Measurements from ENCODE around the gene ATF5. TPM values are rescaled to one million over a fixed set of nuclear protein-coding genes. Genes with fewer than 3 reads are reported as not detected.
"Not testable (repeated sequence)": the region's sequence is repeated elsewhere in the genome, so short reads cannot be mapped to it uniquely, and the experiment has no call there.

ATF5 gene
- total RNA-seq, 1 donor from 2014 or later: 35.5 TPM

DNA sequence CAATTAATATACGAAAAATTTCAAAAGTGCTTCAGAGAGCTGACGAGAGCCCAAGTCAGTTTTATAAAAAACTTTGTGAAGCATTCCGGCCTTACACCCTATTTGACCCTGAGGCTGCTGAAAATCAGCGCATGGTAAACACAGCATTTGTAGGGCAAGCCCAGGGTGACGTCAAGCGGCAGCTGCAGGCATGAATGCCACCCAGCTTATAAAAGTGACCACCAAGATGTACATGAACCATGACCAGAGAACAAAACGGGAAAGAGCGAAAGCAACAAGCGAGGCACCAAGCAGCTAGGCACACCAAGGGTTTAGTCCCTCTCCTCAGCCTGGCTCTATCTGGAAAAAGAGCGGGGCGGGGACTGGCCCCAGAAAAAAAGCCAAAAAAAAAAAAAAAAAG is 25.9 kb downstream of the ATF5 start:
- no peak overlapping the region for H3K4me3 Mint-ChIP-seq (ENCODE audit: unreplicated experiment)
- H3K27ac Mint-ChIP-seq (ENCODE audit: unreplicated experiment): no peak overlapping the region

DNA sequence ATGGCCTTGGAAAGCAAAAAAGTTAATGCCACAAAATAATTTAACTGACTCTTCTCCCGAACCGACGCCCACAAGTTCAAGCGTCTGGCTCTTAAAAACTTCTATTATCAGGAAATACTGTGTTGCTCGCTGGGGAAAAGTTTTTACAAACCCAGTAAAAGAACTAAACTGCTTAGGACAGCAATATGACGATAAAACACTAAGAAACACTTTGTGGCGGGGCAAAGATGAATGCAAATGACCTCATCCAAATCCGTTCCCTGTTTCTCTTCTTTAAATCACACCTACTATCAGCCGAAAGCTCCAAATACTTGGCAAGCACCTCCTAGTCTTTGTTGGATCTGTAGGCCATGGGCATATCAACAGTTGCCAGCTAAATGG is 27.1 kb downstream of the ATF5 start:
- H3K4me1 Mint-ChIP-seq (ENCODE audit: low read depth, unreplicated experiment): no peaks in the 10 kb centered on the region
- Histone ChIP-seq H4K20me1 (ENCODE audit: insufficient read depth, low read length) (no peaks in the 10 kb centered on the region), H2AFZ (ENCODE audit: low read depth, low read length) (no peak overlapping the region), H3K9me3 (ENCODE audit: insufficient read depth, low read depth, low read length) (no peaks in the 10 kb centered on the region), H3K4me3 (ENCODE audit: insufficient read depth, low read depth, low read length) (no peak overlapping the region), H3K4me2 (ENCODE audit: low read length) (no peak overlapping the region), H3K4me1 (ENCODE audit: insufficient read depth, low read length) (no peaks in the 10 kb centered on the region), H3K36me3 (ENCODE audit: insufficient read depth, low read length) (no peaks in the 10 kb centered on the region), H3K79me2 (ENCODE audit: insufficient read depth, low read length) (no peaks in the 10 kb centered on the region), H3K9ac (ENCODE audit: low read length) (no peak overlapping the region), H3K27me3 (ENCODE audit: insufficient read depth, low read length) (peaks cover 3% of the 10 kb centered on the region), H3K27ac (ENCODE audit: low read depth, low read length) (no peak overlapping the region)
- H3K4me3 Mint-ChIP-seq (ENCODE audit: unreplicated experiment): no peak overlapping the region
- FAIRE-seq: no peak
- H3K9me3 Mint-ChIP-seq (ENCODE audit: unreplicated experiment): peaks cover 7% of the 10 kb centered on the region
- TF ChIP-seq, protein P1, sequence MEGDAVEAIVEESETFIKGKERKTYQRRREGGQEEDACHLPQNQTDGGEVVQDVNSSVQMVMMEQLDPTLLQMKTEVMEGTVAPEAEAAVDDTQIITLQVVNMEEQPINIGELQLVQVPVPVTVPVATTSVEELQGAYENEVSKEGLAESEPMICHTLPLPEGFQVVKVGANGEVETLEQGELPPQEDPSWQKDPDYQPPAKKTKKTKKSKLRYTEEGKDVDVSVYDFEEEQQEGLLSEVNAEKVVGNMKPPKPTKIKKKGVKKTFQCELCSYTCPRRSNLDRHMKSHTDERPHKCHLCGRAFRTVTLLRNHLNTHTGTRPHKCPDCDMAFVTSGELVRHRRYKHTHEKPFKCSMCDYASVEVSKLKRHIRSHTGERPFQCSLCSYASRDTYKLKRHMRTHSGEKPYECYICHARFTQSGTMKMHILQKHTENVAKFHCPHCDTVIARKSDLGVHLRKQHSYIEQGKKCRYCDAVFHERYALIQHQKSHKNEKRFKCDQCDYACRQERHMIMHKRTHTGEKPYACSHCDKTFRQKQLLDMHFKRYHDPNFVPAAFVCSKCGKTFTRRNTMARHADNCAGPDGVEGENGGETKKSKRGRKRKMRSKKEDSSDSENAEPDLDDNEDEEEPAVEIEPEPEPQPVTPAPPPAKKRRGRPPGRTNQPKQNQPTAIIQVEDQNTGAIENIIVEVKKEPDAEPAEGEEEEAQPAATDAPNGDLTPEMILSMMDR (IDR thresholded peaks at IDR 0.05; ENCODE audit: insufficient read depth, low read depth, low read length): no peak
- TF ChIP-seq EZH2 (IDR thresholded peaks at IDR 0.05; ENCODE audit: insufficient read depth, low read length): no peak
- no peaks in the 10 kb centered on the region for H3K36me3 Mint-ChIP-seq (ENCODE audit: low read depth, unreplicated experiment)
- no peak for DNase-seq (ENCODE audit: low read depth)
- peaks cover 5% of the 10 kb centered on the region for H3K27me3 Mint-ChIP-seq (ENCODE audit: low read depth, unreplicated experiment)
- H3K27ac Mint-ChIP-seq (ENCODE audit: unreplicated experiment): no peak overlapping the region

More for the DNA sequence above, 25.9 kb downstream of the ATF5 start:
- TF ChIP-seq EZH2 (IDR thresholded peaks at IDR 0.05; ENCODE audit: insufficient read depth, low read length): no peak
- TF ChIP-seq, protein P1 (IDR thresholded peaks at IDR 0.05; ENCODE audit: insufficient read depth, low read depth, low read length): no peak
- Histone ChIP-seq H3K27me3 (ENCODE audit: insufficient read depth, low read length) (peaks cover 3% of the 10 kb centered on the region), H3K27ac (ENCODE audit: low read depth, low read length) (no peak overlapping the region), H4K20me1 (ENCODE audit: insufficient read depth, low read length) (no peaks in the 10 kb centered on the region), H2AFZ (ENCODE audit: low read depth, low read length) (no peak overlapping the region), H3K9ac (ENCODE audit: low read length) (no peak overlapping the region), H3K4me3 (ENCODE audit: insufficient read depth, low read depth, low read length) (no peak overlapping the region), H3K36me3 (ENCODE audit: insufficient read depth, low read length) (no peaks in the 10 kb centered on the region), H3K9me3 (ENCODE audit: insufficient read depth, low read depth, low read length) (no peaks in the 10 kb centered on the region), H3K4me1 (ENCODE audit: insufficient read depth, low read length) (no peaks in the 10 kb centered on the region), H3K79me2 (ENCODE audit: insufficient read depth, low read length) (no peaks in the 10 kb centered on the region), H3K4me2 (ENCODE audit: low read length) (no peak overlapping the region)
- Mint-ChIP-seq H3K36me3 (ENCODE audit: low read depth, unreplicated experiment) (no peaks in the 10 kb centered on the region), H3K9me3 (ENCODE audit: unreplicated experiment) (peaks cover 9% of the 10 kb centered on the region), H3K27me3 (ENCODE audit: low read depth, unreplicated experiment) (peaks cover 9% of the 10 kb centered on the region), H3K4me1 (ENCODE audit: low read depth, unreplicated experiment) (no peaks in the 10 kb centered on the region)
- no peak for FAIRE-seq
- no peak for DNase-seq (ENCODE audit: low read depth)

DNA sequence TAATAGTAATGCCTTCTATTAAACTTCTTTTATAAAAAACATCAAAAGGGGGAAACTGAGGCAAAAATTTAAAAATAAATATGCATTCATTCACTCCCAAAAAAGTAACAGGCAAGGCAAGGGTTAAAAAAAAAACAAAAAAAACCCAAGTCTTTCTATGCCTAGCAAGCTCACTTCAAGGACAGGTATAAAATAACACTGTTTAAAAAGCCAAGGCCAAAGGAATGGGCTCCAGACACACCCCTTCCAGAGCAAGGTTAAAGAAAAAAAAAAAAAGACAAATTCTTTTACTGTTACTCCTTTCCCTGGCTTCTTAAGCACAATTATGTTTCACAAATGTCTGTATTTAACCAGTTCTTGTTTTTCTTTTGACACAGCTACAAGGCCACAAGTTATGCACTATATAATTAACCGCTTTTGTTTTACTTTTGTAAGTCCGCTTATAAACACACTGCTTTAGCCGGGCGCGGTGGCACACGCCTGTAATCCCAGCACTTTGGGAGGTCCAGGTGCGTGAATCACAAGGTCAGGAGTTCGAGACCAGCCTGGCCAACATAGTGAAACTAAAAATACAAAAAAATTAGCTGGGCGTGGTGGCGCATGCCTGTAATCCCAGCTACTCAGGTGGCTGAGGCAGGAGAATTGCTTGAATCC is 28.4 kb downstream of the ATF5 start:
- H3K4me2 ChIP-seq (ENCODE audit: low read length): no peak overlapping the region
- H3K27ac ChIP-seq (ENCODE audit: low read depth, low read length): no peak overlapping the region
- H3K36me3 Mint-ChIP-seq (ENCODE audit: low read depth, unreplicated experiment): no peaks in the 10 kb centered on the region
- no peaks in the 10 kb centered on the region for H4K20me1 ChIP-seq (ENCODE audit: insufficient read depth, low read length)
- no peak overlapping the region for H2AFZ ChIP-seq (ENCODE audit: low read depth, low read length)
- no peaks in the 10 kb centered on the region for H3K9me3 ChIP-seq (ENCODE audit: insufficient read depth, low read depth, low read length)
- no peak overlapping the region for H3K4me3 Mint-ChIP-seq (ENCODE audit: unreplicated experiment)
- H3K9me3 Mint-ChIP-seq (ENCODE audit: unreplicated experiment): peaks cover 3% of the 10 kb centered on the region
- H3K4me1 Mint-ChIP-seq (ENCODE audit: low read depth, unreplicated experiment): no peaks in the 10 kb centered on the region
- H3K4me1 ChIP-seq (ENCODE audit: insufficient read depth, low read length): no peaks in the 10 kb centered on the region
- H3K27me3 Mint-ChIP-seq (ENCODE audit: low read depth, unreplicated experiment): peaks cover 8% of the 10 kb centered on the region
- FAIRE-seq: no peak
- DNase-seq (ENCODE audit: low read depth): no peak
- no peaks in the 10 kb centered on the region for H3K36me3 ChIP-seq (ENCODE audit: insufficient read depth, low read length)
- TF ChIP-seq, protein P1 (IDR thresholded peaks at IDR 0.05; ENCODE audit: insufficient read depth, low read depth, low read length): no peak
- no peak for TF ChIP-seq EZH2 (IDR thresholded peaks at IDR 0.05; ENCODE audit: insufficient read depth, low read length)
- H3K27me3 ChIP-seq (ENCODE audit: insufficient read depth, low read length): peaks cover 3% of the 10 kb centered on the region
- no peak overlapping the region for H3K27ac Mint-ChIP-seq (ENCODE audit: unreplicated experiment)
- H3K79me2 ChIP-seq (ENCODE audit: insufficient read depth, low read length): no peaks in the 10 kb centered on the region
- no peak overlapping the region for H3K9ac ChIP-seq (ENCODE audit: low read length)
- H3K4me3 ChIP-seq (ENCODE audit: insufficient read depth, low read depth, low read length): no peak overlapping the region

DNA sequence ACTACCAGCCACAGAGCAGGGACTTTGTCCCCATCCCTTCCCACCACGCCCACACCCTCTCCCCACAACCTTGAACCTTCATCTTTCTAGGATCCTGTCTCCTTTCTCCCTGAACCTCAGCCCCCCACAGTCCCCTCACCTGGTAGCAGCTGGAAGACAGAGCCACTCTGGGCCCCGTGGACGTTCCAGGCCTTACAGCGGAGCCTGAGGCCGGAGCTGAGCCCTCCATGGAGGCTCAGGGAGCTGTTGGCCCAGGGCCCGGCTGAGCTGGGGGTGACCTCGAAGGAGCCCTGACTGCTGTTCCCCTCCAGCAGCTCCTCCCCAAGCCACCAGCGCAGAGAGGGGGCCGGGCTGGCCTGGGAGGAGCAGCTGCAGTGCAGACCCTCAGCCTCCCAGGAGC is 29.1 kb downstream of the ATF5 start:
- H3K4me3 ChIP-seq (ENCODE audit: insufficient read depth, low read depth, low read length); H3K36me3 Mint-ChIP-seq (ENCODE audit: low read depth, unreplicated experiment); H3K27ac ChIP-seq (ENCODE audit: low read depth, low read length); H3K4me1 Mint-ChIP-seq (ENCODE audit: low read depth, unreplicated experiment); H3K9ac ChIP-seq (ENCODE audit: low read length); H3K27ac Mint-ChIP-seq (ENCODE audit: unreplicated experiment); H3K4me3 Mint-ChIP-seq (ENCODE audit: unreplicated experiment); H4K20me1 ChIP-seq (ENCODE audit: insufficient read depth, low read length); DNase-seq (ENCODE audit: low read depth); FAIRE-seq; H3K27me3 ChIP-seq (ENCODE audit: insufficient read depth, low read length); H3K9me3 Mint-ChIP-seq (ENCODE audit: unreplicated experiment); H3K4me1 ChIP-seq (ENCODE audit: insufficient read depth, low read length); H3K79me2 ChIP-seq (ENCODE audit: insufficient read depth, low read length); H3K4me2 ChIP-seq (ENCODE audit: low read length); H2AFZ ChIP-seq (ENCODE audit: low read depth, low read length); H3K9me3 ChIP-seq (ENCODE audit: insufficient read depth, low read depth, low read length); H3K27me3 Mint-ChIP-seq (ENCODE audit: low read depth, unreplicated experiment); H3K36me3 ChIP-seq (ENCODE audit: insufficient read depth, low read length): not testable (repeated sequence)

Data from astrocyte (in vitro differentiated cells and primary cell).